ENCODE data around the gene CSNK2B. TPM values are rescaled to one million over a fixed set of nuclear protein-coding genes. Genes with fewer than 3 reads are reported as not detected.
A peak's percentile ranks its signal among the peaks of the same experiment; 100 is the strongest.

CSNK2B gene
- total RNA-seq, 8 experiments from 2014 or later, result 112 to 225 (median 167) TPM

GRCh38 chr6:31687860-31688693 is 22.2 kb downstream of the CSNK2B start:
- ATAC-seq (replicated peaks in 6 of 8), result no peak
- H3K4me3 ChIP-seq, result no peak overlapping the region
- peaks cover 11% of the 10 kb centered on the region in 2 donors for H3K4me1 ChIP-seq (replicated peaks in 1 of 2)
- in situ Hi-C loops (cut with MboI; ENCODE audit: low pct_unique_long_range_greater_than_20kb in 2 of 9, low sequenced_read_pairs in 9 of 9, unreplicated experiment in 9 of 9), result loop anchor here in 1 of 9 experiments (25.0 kb wide), 1 partner anchor 274 kb away; the partner anchor contains the start of genes DXO, NELFE and SKIC2
- WGBS, 10 experiments, result 65 to 100% (median 90%) methylated on average over 1 to 6 of the region's 14 CpGs; no CpG with 5 or more reads in 3 of the 10 experiments
- H3K27ac ChIP-seq, result no peak overlapping the region

- no peak overlapping the region for H3K27ac ChIP-seq
These were observed 23.6 kb downstream of the CSNK2B start for GRCh38 chr6:31689249-31690110.

GRCh38 chr6:31690231-31691077 is 24.6 kb downstream of the CSNK2B start:
- Histone ChIP-seq H3K4me3 (no peak overlapping the region), H3K4me1 (replicated peaks in 1 of 2) (no peaks in the 10 kb centered on the region), H3K27ac (no peak overlapping the region)
- WGBS, 10 experiments, result 20 to 95% (median 81%) methylated on average over 1 to 7 of the region's 10 CpGs; no CpG with 5 or more reads in 3 of the 10 experiments
- ATAC-seq (replicated peaks in 6 of 8), result peak in 1 of 8 experiments; percentile 24
- in situ Hi-C loops (cut with MboI; ENCODE audit: low pct_unique_long_range_greater_than_20kb in 2 of 9, low sequenced_read_pairs in 9 of 9, unreplicated experiment in 9 of 9), result loop anchor here in 1 of 9 experiments (25.0 kb wide), 1 partner anchor 272 kb away; the partner anchor contains the start of genes DXO, NELFE and SKIC2

More at GRCh38 chr6:31689249-31690110, 23.6 kb downstream of the CSNK2B start:
- in situ Hi-C loops (cut with MboI; ENCODE audit: low pct_unique_long_range_greater_than_20kb in 2 of 9, low sequenced_read_pairs in 9 of 9, unreplicated experiment in 9 of 9), result loop anchor here in 1 of 9 experiments (25.0 kb wide), 1 partner anchor 273 kb away; the partner anchor contains the start of genes DXO, NELFE and SKIC2
- peak in 1 of 8 experiments; percentile 59 for ATAC-seq (replicated peaks in 6 of 8)
- Histone ChIP-seq H3K4me3 (no peak overlapping the region), H3K4me1 (replicated peaks in 1 of 2) (no peaks in the 10 kb centered on the region)
- 40 to 100% (median 94%) methylated on average over 1 to 3 of the region's 11 CpGs; no CpG with 5 or more reads in 4 of the 10 experiments for WGBS, 10 experiments

GRCh38 chr6:31691078-31691463 is 25.2 kb downstream of the CSNK2B start:
- no peak overlapping the region for H3K4me3 ChIP-seq
- ATAC-seq (replicated peaks in 6 of 8), result no peak
- H3K27ac ChIP-seq, result no peak overlapping the region
- H3K4me1 ChIP-seq (replicated peaks in 1 of 2), result no peaks in the 10 kb centered on the region
- 67 to 100% (median 100%) methylated on average over 1 to 5 of the region's 6 CpGs; no CpG with 5 or more reads in 3 of the 10 experiments for WGBS, 10 experiments
- in situ Hi-C loops (cut with MboI; ENCODE audit: low pct_unique_long_range_greater_than_20kb in 2 of 9, low sequenced_read_pairs in 9 of 9, unreplicated experiment in 9 of 9), result loop anchor here in 1 of 9 experiments (25.0 kb wide), 1 partner anchor 271 kb away; the partner anchor contains the start of genes DXO, NELFE and SKIC2

- Histone ChIP-seq H3K27ac (no peak overlapping the region), H3K4me1 (replicated peaks in 1 of 2) (no peaks in the 10 kb centered on the region), H3K4me3 (no peak overlapping the region)
- WGBS, 10 experiments, result 100% methylated on average over 1 to 3 of the region's 12 CpGs; no CpG with 5 or more reads in 8 of the 10 experiments
- no peak for ATAC-seq (replicated peaks in 6 of 8)
- in situ Hi-C loops (cut with MboI; ENCODE audit: low pct_unique_long_range_greater_than_20kb in 2 of 9, low sequenced_read_pairs in 9 of 9, unreplicated experiment in 9 of 9), result loop anchor here in 1 of 9 experiments (25.0 kb wide), 1 partner anchor 271 kb away; the partner anchor contains the start of genes DXO, NELFE and SKIC2
These were observed 25.8 kb downstream of the CSNK2B start for GRCh38 chr6:31691564-31692108.

GRCh38 chr6:31692353-31692752 is 26.5 kb downstream of the CSNK2B start:
- ATAC-seq (replicated peaks in 6 of 8), result no peak
- H3K4me3 ChIP-seq, result no peak overlapping the region
- in situ Hi-C loops (cut with MboI; ENCODE audit: low pct_unique_long_range_greater_than_20kb in 2 of 9, low sequenced_read_pairs in 9 of 9, unreplicated experiment in 9 of 9), result loop anchor here in 1 of 9 experiments (25.0 kb wide), 1 partner anchor 270 kb away; the partner anchor contains the start of genes DXO, NELFE and SKIC2
- no peak overlapping the region for H3K27ac ChIP-seq
- WGBS, 10 experiments, result 73 to 100% (median 90%) methylated on average over 1 to 3 of the region's 4 CpGs; no CpG with 5 or more reads in 2 of the 10 experiments
- H3K4me1 ChIP-seq (replicated peaks in 1 of 2), result no peaks in the 10 kb centered on the region

- no peak for ATAC-seq (replicated peaks in 6 of 8)
- H3K4me3 ChIP-seq, result no peak overlapping the region
- no peak overlapping the region for H3K27ac ChIP-seq
- in situ Hi-C loops (cut with MboI; ENCODE audit: low pct_unique_long_range_greater_than_20kb in 2 of 9, low sequenced_read_pairs in 9 of 9, unreplicated experiment in 9 of 9), result loop anchor here in 1 of 9 experiments (25.0 kb wide), 1 partner anchor 269 kb away; the partner anchor contains the start of genes DXO, NELFE and SKIC2
- WGBS, 10 experiments, result 61 to 100% (median 86%) methylated on average over 1 to 7 of the region's 9 CpGs; no CpG with 5 or more reads in 1 of the 10 experiments
- no peaks in the 10 kb centered on the region for H3K4me1 ChIP-seq (replicated peaks in 1 of 2)
These were observed 27.0 kb downstream of the CSNK2B start for GRCh38 chr6:31692886-31693285.

GRCh38 chr6:31693535-31693934 is 27.7 kb downstream of the CSNK2B start:
- in situ Hi-C loops (cut with MboI; ENCODE audit: low pct_unique_long_range_greater_than_20kb in 2 of 9, low sequenced_read_pairs in 9 of 9, unreplicated experiment in 9 of 9), result loop anchor here in 1 of 9 experiments (25.0 kb wide), 1 partner anchor 269 kb away; the partner anchor contains the start of genes DXO, NELFE and SKIC2
- no peak for ATAC-seq (replicated peaks in 6 of 8)

GRCh38 chr6:31697555-31697954 is 31.7 kb downstream of the CSNK2B start:
- WGBS, 10 experiments, result 20 to 100% (median 73%) methylated on average over 1 to 3 of the region's 3 CpGs; no CpG with 5 or more reads in 5 of the 10 experiments

More at GRCh38 chr6:31693535-31693934, 27.7 kb downstream of the CSNK2B start:
- no peak overlapping the region for H3K4me3 ChIP-seq
- H3K4me1 ChIP-seq (replicated peaks in 1 of 2), result no peaks in the 10 kb centered on the region
- H3K27ac ChIP-seq, result no peak overlapping the region
- WGBS, 10 experiments, result 82 to 100% (median 92%) methylated on average over 1 to 3 of the region's 6 CpGs; no CpG with 5 or more reads in 4 of the 10 experiments

GRCh38 chr6:31700740-31701401 is 35.0 kb downstream of the CSNK2B start:
- ATAC-seq (replicated peaks in 6 of 8), result no peak
- WGBS, 10 experiments, result 81 to 100% (median 93%) methylated on average over 1 to 4 of the region's 5 CpGs; no CpG with 5 or more reads in 3 of the 10 experiments
- Histone ChIP-seq H3K4me3 (no peak overlapping the region), H3K4me1 (replicated peaks in 1 of 2) (peaks cover 10% of the 10 kb centered on the region in 2 donors), H3K27ac (no peak overlapping the region)
- in situ Hi-C loops (cut with MboI; ENCODE audit: low pct_unique_long_range_greater_than_20kb in 2 of 9, low sequenced_read_pairs in 9 of 9, unreplicated experiment in 9 of 9), result no loop called here

More at GRCh38 chr6:31697555-31697954, 31.7 kb downstream of the CSNK2B start:
- no peak for ATAC-seq (replicated peaks in 6 of 8)
- Histone ChIP-seq H3K27ac (no peak overlapping the region), H3K4me1 (replicated peaks in 1 of 2) (peaks cover 10% of the 10 kb centered on the region in 2 donors), H3K4me3 (no peak overlapping the region)
- in situ Hi-C loops (cut with MboI; ENCODE audit: low pct_unique_long_range_greater_than_20kb in 2 of 9, low sequenced_read_pairs in 9 of 9, unreplicated experiment in 9 of 9), result loop anchor here in 1 of 9 experiments (25.0 kb wide), 1 partner anchor 265 kb away; the partner anchor contains the start of genes DXO, NELFE and SKIC2

Measured in motor neuron (in vitro differentiated cells).